ENCODE results near the gene KAZN.

DNA sequence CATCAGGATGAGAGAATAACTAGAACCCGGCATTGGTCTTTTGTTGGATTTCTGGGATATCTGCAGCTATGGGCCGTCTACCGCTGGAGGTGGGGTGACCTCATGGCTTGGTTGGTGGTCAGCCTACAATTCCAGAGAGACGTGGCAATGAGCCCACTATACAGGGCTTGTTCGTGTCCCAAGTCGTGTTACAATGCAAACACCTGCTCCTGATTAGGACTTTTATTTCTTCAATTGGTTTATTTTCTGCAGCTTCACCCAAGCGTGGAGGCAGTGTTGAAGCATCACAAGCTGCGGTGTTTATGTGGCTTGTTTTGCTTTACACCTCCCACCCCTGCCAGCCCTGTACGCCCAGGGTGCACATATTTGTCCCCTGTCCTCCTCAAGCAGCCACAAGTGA, 343.4 kb downstream of the KAZN start:
- no peak for TF ChIP-seq CTCF (IDR thresholded peaks at IDR 0.05; ENCODE audit: low read depth, low read length, poor library complexity, severe bottlenecking)
- TF ChIP-seq EZH2phosphoT487 (IDR thresholded peaks at IDR 0.05; ENCODE audit: borderline replicate concordance, low read length), result no peak
